Sigmoid colon (tissue), 7 donors: ENCODE measurements around the gene TIGIT. TPM values are rescaled to one million over a fixed set of nuclear protein-coding genes. Genes with fewer than 3 reads are reported as not detected.

Experiments used
- DNase-seq: peaks from one replicate; pipeline ENCODE4 v3.0.0-alpha.2; 2019
- H3K27ac ChIP-seq, 4 donors: fragments of 200-600 bp; sonication (generic); one replicate each; pipeline ENCODE4 v1.5.1; 2016 to 2019; ENCODE audit warnings: mild to moderate bottlenecking in 1 of 4
- H3K27me3 ChIP-seq, 3 donors: fragments of 200-600 bp; sonication (generic); one replicate each; pipeline ENCODE4 v1.5.1; 2019; ENCODE audit warnings: mild to moderate bottlenecking in 1 of 3
- H3K36me3 ChIP-seq, 4 donors: fragments of 200-600 bp; sonication (generic); one replicate each; pipeline ENCODE4 v1.5.1; 2016 to 2019
- H3K4me1 ChIP-seq, 4 donors: fragments of 200-600 bp; sonication (generic); one replicate each; pipeline ENCODE4 v1.5.1; 2017 to 2019
- H3K4me3 ChIP-seq, 4 donors: fragments of 200-600 bp; sonication (generic); one replicate each; pipeline ENCODE4 v1.5.1; 2017 to 2019; ENCODE audit warnings: mild to moderate bottlenecking in 2 of 4, moderate library complexity in 1 of 4
- H3K9me3 ChIP-seq, 4 donors: fragments of 200-600 bp in 3 of 4; sonication (generic) in 3 of 4; one replicate each; pipeline versions ENCODE4 v1.5.1 to v1.6.1; 2013 to 2019
- CTCF ChIP-seq, 4 experiments: fragments of 450-650 bp in 3 of 4; fragments of 200-600 bp in 1 of 4; IDR thresholded peaks; one replicate each; pipeline ENCODE4 v1.5.1; 2016 to 2019; ENCODE audit warnings: antibody characterized with exemption in 4 of 4, mild to moderate bottlenecking in 3 of 4, moderate library complexity in 2 of 4
- EP300 ChIP-seq, 4 donors: sonication (generic); formaldehyde crosslinking; IDR thresholded peaks; one replicate each; pipeline ENCODE4 v1.6.1; 2017; ENCODE audit warnings: antibody characterized with exemption in 4 of 4
- POLR2A ChIP-seq, 2 donors: fragments of 450-650 bp; IDR thresholded peaks; one replicate each; pipeline ENCODE4 v1.6.1; 2016; ENCODE audit warnings: antibody characterized with exemption in 2 of 2, mild to moderate bottlenecking in 2 of 2, moderate library complexity in 2 of 2
- POLR2AphosphoS5 ChIP-seq, 4 donors: sonication (generic); formaldehyde crosslinking; IDR thresholded peaks; one replicate each; pipeline ENCODE4 v1.6.1; 2017; ENCODE audit warnings: antibody characterized with exemption in 4 of 4
- WGBS, 2 donors: extraction: QIAGEN DNeasy Blood & Tissue Kit; methylation state at CpG; one replicate each; pipeline ENCODE4 v1.1.7; 2013; 5-methylcytosine and 5-hydroxymethylcytosine counted together
- intact Hi-C: fragments of 100-400 bp; cut with DNase I; formaldehyde crosslinking; loops from one replicate; pipeline ENCODE4 v1.15.1; 2023
- polyA plus RNA-seq, 3 donors: library from polyadenylated mRNA; stranded (reverse); fragments of 200-250 nt; gene quantifications; one replicate each; pipeline ENCODE4 v1.2.3, GENCODE V29; 2013
- total RNA-seq, 4 donors: library from RNA; depleted of rRNA; stranded (reverse); fragments of >200 nt; gene quantifications; one replicate each; pipeline ENCODE4 v1.1.0, GENCODE V29; 2016
- donor health status: healthy with polysubstance abuse.
- donor health status: Bipolar disorder and iron deficiency.
- donor health status: healthy.

Gene TIGIT
- total and polyA plus RNA-seq, 7 donors: 0.33 to 7.9 TPM; not detected in 5

- intact Hi-C loops: no loop called here
- peaks cover 0 to 22% (median 2%) of the 10 kb centered on the region in 4 donors for H3K36me3 ChIP-seq
Observed at GRCh38 chr3:114344492-114344891, 50.7 kb downstream of the TIGIT start.

GRCh38 chr3:114350271-114350670 lies 56.4 kb downstream of the TIGIT start:
- no peak for DNase-seq
- no peaks in the 10 kb centered on the region for H3K27me3 ChIP-seq
- H3K36me3 ChIP-seq: peaks cover 8 to 27% (median 15%) of the 10 kb centered on the region in 4 donors
- intact Hi-C loops: no loop called here
- TF ChIP-seq POLR2AphosphoS5 (IDR thresholded peaks at IDR 0.05): no peak
- no peak for TF ChIP-seq POLR2A (IDR thresholded peaks at IDR 0.05)
- H3K9me3 ChIP-seq: no peaks in the 10 kb centered on the region
- H3K4me1 ChIP-seq: no peaks in the 10 kb centered on the region
- WGBS, 2 donors: 96 to 98% methylated on average over 12 of the region's 12 CpGs
- no peak overlapping the region for H3K27ac ChIP-seq
- H3K4me3 ChIP-seq: no peak overlapping the region

More at GRCh38 chr3:114344492-114344891, 50.7 kb downstream of the TIGIT start:
- Histone ChIP-seq H3K4me1 (peaks cover 0 to 6% (median 3%) of the 10 kb centered on the region in 4 donors), H3K27ac (no peak overlapping the region), H3K9me3 (no peaks in the 10 kb centered on the region), H3K27me3 (no peaks in the 10 kb centered on the region), H3K4me3 (no peak overlapping the region)
- DNase-seq: no peak
- 84 to 88% methylated on average over 1 of the region's 1 CpG for WGBS, 2 donors
- TF ChIP-seq POLR2A (IDR thresholded peaks at IDR 0.05): no peak
- no peak for TF ChIP-seq POLR2AphosphoS5 (IDR thresholded peaks at IDR 0.05)
- TF ChIP-seq EP300 (IDR thresholded peaks at IDR 0.05): no peak
- TF ChIP-seq CTCF (IDR thresholded peaks at IDR 0.05): no peak

GRCh38 chr3:114350690-114351089 lies 56.9 kb downstream of the TIGIT start:
- 98% methylated on average over 24 of the region's 24 CpGs for WGBS, 2 donors
- intact Hi-C loops: no loop called here
- H3K4me3 ChIP-seq: no peak overlapping the region
- TF ChIP-seq EP300 (IDR thresholded peaks at IDR 0.05): no peak
- H3K9me3 ChIP-seq: no peaks in the 10 kb centered on the region
- no peaks in the 10 kb centered on the region for H3K27me3 ChIP-seq
- DNase-seq: no peak
- peaks cover 8 to 27% (median 15%) of the 10 kb centered on the region in 4 donors for H3K36me3 ChIP-seq
- no peaks in the 10 kb centered on the region for H3K4me1 ChIP-seq
- no peak overlapping the region for H3K27ac ChIP-seq

GRCh38 chr3:114351123-114351821 lies 57.4 kb downstream of the TIGIT start:
- TF ChIP-seq POLR2AphosphoS5 (IDR thresholded peaks at IDR 0.05): no peak
- no peak for TF ChIP-seq CTCF (IDR thresholded peaks at IDR 0.05)
- TF ChIP-seq EP300 (IDR thresholded peaks at IDR 0.05): no peak
- TF ChIP-seq POLR2A (IDR thresholded peaks at IDR 0.05): no peak
- H3K36me3 ChIP-seq: peaks cover 8 to 27% (median 15%) of the 10 kb centered on the region in 4 donors
- no peak overlapping the region for H3K27ac ChIP-seq
- intact Hi-C loops: no loop called here
- H3K4me1 ChIP-seq: no peaks in the 10 kb centered on the region
- H3K9me3 ChIP-seq: no peaks in the 10 kb centered on the region
- no peak overlapping the region for H3K4me3 ChIP-seq
- no peaks in the 10 kb centered on the region for H3K27me3 ChIP-seq
- WGBS, 2 donors: 98% methylated on average over 64 of the region's 64 CpGs
- no peak for DNase-seq

- 98 to 99% methylated on average over 9 of the region's 9 CpGs for WGBS, 2 donors
- no peak overlapping the region for H3K27ac ChIP-seq
- H3K36me3 ChIP-seq: peaks cover 8 to 27% (median 15%) of the 10 kb centered on the region in 4 donors
- no peaks in the 10 kb centered on the region for H3K4me1 ChIP-seq
- no peak overlapping the region for H3K4me3 ChIP-seq
- intact Hi-C loops: no loop called here
- no peaks in the 10 kb centered on the region for H3K9me3 ChIP-seq
- TF ChIP-seq EP300 (IDR thresholded peaks at IDR 0.05) (no peak), POLR2AphosphoS5 (IDR thresholded peaks at IDR 0.05) (no peak), POLR2A (IDR thresholded peaks at IDR 0.05) (no peak), CTCF (IDR thresholded peaks at IDR 0.05) (no peak)
- DNase-seq: no peak
- no peaks in the 10 kb centered on the region for H3K27me3 ChIP-seq
Observed at GRCh38 chr3:114351822-114352145, 58.0 kb downstream of the TIGIT start.

- Histone ChIP-seq H3K27me3 (no peaks in the 10 kb centered on the region), H3K36me3 (peaks cover 0 to 12% (median 9%) of the 10 kb centered on the region in 4 donors), H3K9me3 (no peaks in the 10 kb centered on the region), H3K27ac (no peak overlapping the region), H3K4me3 (no peak overlapping the region), H3K4me1 (no peaks in the 10 kb centered on the region)
- intact Hi-C loops: no loop called here
- DNase-seq: no peak
- TF ChIP-seq CTCF (IDR thresholded peaks at IDR 0.05) (no peak), POLR2AphosphoS5 (IDR thresholded peaks at IDR 0.05) (no peak), POLR2A (IDR thresholded peaks at IDR 0.05) (no peak), EP300 (IDR thresholded peaks at IDR 0.05) (no peak)
Observed at GRCh38 chr3:114355653-114356052, 61.8 kb downstream of the TIGIT start.
